HG03575 (cell line): ENCODE measurements around the gene COG1.
"Not testable (repeated sequence)": the region's sequence is repeated elsewhere in the genome, so short reads cannot be mapped to it uniquely, and the experiment has no call there.

Experiments used
- ATAC-seq: cut with Tn5 transposase; IDR thresholded peaks from one replicate; pipeline ENCODE4 v1.9.1; 2021; ENCODE audit not compliant: unreplicated experiment, insufficient number of reproducible peaks, low FRiP score; ENCODE audit errors: extremely low read depth

Gene COG1

GRCh38 chr17:73192894-73193701 lies at the start of gene COG1:
COG1 (plus strand) TSS chr17:73193055; CDS start chr17:73193070, 15 bp downstream.
- ATAC-seq, result no peak

GRCh38 chr17:73144209-73144608 lies 48.6 kb upstream of the COG1 start:
- ATAC-seq, result not testable (repeated sequence)

- ATAC-seq, result no peak
Measured at GRCh38 chr17:73145641-73146040, 47.2 kb upstream of the COG1 start.

GRCh38 chr17:73147791-73148190 lies 45.1 kb upstream of the COG1 start:
- ATAC-seq, result not testable (repeated sequence)

- ATAC-seq, result no peak
Measured at GRCh38 chr17:73148540-73149334, 44.1 kb upstream of the COG1 start.

GRCh38 chr17:73150622-73151300 lies 42.1 kb upstream of the COG1 start:
- not testable (repeated sequence) for ATAC-seq

GRCh38 chr17:73151916-73152632 lies 40.8 kb upstream of the COG1 start:
- no peak for ATAC-seq

GRCh38 chr17:73155410-73156165 lies 37.3 kb upstream of the COG1 start:
- ATAC-seq, result no peak

GRCh38 chr17:73156166-73156840 lies 36.6 kb upstream of the COG1 start:
- ATAC-seq, result peak; percentile 47

GRCh38 chr17:73156887-73157520 lies 35.9 kb upstream of the COG1 start:
- no peak for ATAC-seq

- ATAC-seq, result no peak
Measured at GRCh38 chr17:73157521-73157890, 35.3 kb upstream of the COG1 start.

GRCh38 chr17:73158133-73158532 lies 34.7 kb upstream of the COG1 start:
- ATAC-seq, result no peak

GRCh38 chr17:73160980-73161630 lies 31.8 kb upstream of the COG1 start:
- ATAC-seq, result no peak

GRCh38 chr17:73163043-73163442 lies 29.8 kb upstream of the COG1 start:
- no peak for ATAC-seq

GRCh38 chr17:73165616-73166404 lies 27.0 kb upstream of the COG1 start:
- no peak for ATAC-seq
